ENCODE measurements around the gene TENT4B. TPM values are rescaled to one million over a fixed set of nuclear protein-coding genes. Genes with fewer than 3 reads are reported as not detected.

TENT4B gene
- total and polyA plus RNA-seq, 8 donors, result 1.9 to 7.2 (median 5.3) TPM

DNA sequence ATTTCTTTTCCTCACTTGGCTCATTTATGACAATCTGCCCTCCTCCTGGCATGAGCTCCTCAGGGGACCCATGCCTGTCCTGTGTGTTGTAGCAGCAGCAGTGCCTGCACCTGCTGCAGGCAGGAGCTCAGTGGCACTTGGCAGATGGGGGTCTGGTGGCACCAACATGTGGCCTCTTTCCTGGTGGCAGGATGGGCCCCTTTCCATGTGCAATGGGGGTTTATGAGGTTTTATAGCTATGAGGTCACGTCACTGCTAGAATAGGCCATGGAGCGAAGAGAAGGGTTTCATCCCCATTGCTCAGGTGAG is 120.2 kb downstream of the TENT4B start:
- DNase-seq (peak in 1 of 6 donors; percentile 22), FAIRE-seq (no peak), ATAC-seq (no peak)
- H3K4me1 ChIP-seq, result no peaks in the 10 kb centered on the region
- TF ChIP-seq CTCF (IDR thresholded peaks at IDR 0.05), result no peak
- intact Hi-C loops (cut with DNase I), result no loop called here
- WGBS, 2 donors, result 84 to 91% methylated on average over 2 of the region's 2 CpGs
- H3K36me3 ChIP-seq, result no peaks in the 10 kb centered on the region
- H3K27me3 ChIP-seq, result no peaks in the 10 kb centered on the region
- no peaks in the 10 kb centered on the region for H3K9me3 ChIP-seq
- no peak overlapping the region for H3K27ac ChIP-seq
- H3K4me3 ChIP-seq, result no peak overlapping the region

GRCh38 chr16:50273888-50274325 is 120.8 kb downstream of the TENT4B start:
- peak in 2 of 4 donors; percentile 24 to 52 for ATAC-seq
- no peaks in the 10 kb centered on the region for H3K4me1 ChIP-seq
- H3K4me3 ChIP-seq, result peak overlapping the region in 1 of 4 donors; percentile 9

GRCh38 chr16:50274326-50275097 is 121.4 kb downstream of the TENT4B start:
- WGBS, 2 donors, result 85 to 87% methylated on average over 18 of the region's 18 CpGs
- H3K36me3 ChIP-seq, result no peaks in the 10 kb centered on the region
- H3K27me3 ChIP-seq, result no peaks in the 10 kb centered on the region
- TF ChIP-seq CTCF (IDR thresholded peaks at IDR 0.05), result no peak
- H3K27ac ChIP-seq, result peak overlapping the region in 1 of 4 donors; percentile 44
- peak overlapping the region in 1 of 4 donors; percentile 9 for H3K4me3 ChIP-seq
- intact Hi-C loops (cut with DNase I), result no loop called here
- no peaks in the 10 kb centered on the region for H3K9me3 ChIP-seq
- no peak for ATAC-seq
- FAIRE-seq, result no peak
- peak in 2 of 6 donors; percentile 45 to 47 for DNase-seq
- no peaks in the 10 kb centered on the region for H3K4me1 ChIP-seq

More at GRCh38 chr16:50273888-50274325, 120.8 kb downstream of the TENT4B start:
- intact Hi-C loops (cut with DNase I), result no loop called here
- TF ChIP-seq CTCF (IDR thresholded peaks at IDR 0.05), result no peak
- Histone ChIP-seq H3K9me3 (no peaks in the 10 kb centered on the region), H3K27ac (peak overlapping the region in 1 of 4 donors; percentile 44), H3K36me3 (no peaks in the 10 kb centered on the region), H3K27me3 (no peaks in the 10 kb centered on the region)
- FAIRE-seq (no peak), DNase-seq (peak in 2 of 6 donors; percentile 29 to 33)
- WGBS, 2 donors, result 78 to 83% methylated on average over 13 of the region's 13 CpGs

GRCh38 chr16:50275098-50275415 is 122.0 kb downstream of the TENT4B start:
- 88 to 100% methylated on average over 3 of the region's 3 CpGs for WGBS, 2 donors
- Histone ChIP-seq H3K9me3 (no peaks in the 10 kb centered on the region), H3K36me3 (no peaks in the 10 kb centered on the region), H3K4me3 (peak overlapping the region in 1 of 4 donors; percentile 9), H3K27ac (peak overlapping the region in 1 of 4 donors; percentile 44), H3K27me3 (no peaks in the 10 kb centered on the region), H3K4me1 (no peaks in the 10 kb centered on the region)
- TF ChIP-seq CTCF (IDR thresholded peaks at IDR 0.05), result no peak
- no peak for ATAC-seq
- intact Hi-C loops (cut with DNase I), result no loop called here
- no peak for FAIRE-seq
- peak in 2 of 6 donors; percentile 33 to 34 for DNase-seq
